ENCODE data around the gene EVI5. TPM values are rescaled to one million over a fixed set of nuclear protein-coding genes. Genes with fewer than 3 reads are reported as not detected.

Gene EVI5
- total and polyA plus RNA-seq, 10 of the 15 experiments (the other 5 are each of a cell fraction or from before 2014, with no cell fraction given) = 0.27 to 6.8 (median 1.7) TPM

DNA sequence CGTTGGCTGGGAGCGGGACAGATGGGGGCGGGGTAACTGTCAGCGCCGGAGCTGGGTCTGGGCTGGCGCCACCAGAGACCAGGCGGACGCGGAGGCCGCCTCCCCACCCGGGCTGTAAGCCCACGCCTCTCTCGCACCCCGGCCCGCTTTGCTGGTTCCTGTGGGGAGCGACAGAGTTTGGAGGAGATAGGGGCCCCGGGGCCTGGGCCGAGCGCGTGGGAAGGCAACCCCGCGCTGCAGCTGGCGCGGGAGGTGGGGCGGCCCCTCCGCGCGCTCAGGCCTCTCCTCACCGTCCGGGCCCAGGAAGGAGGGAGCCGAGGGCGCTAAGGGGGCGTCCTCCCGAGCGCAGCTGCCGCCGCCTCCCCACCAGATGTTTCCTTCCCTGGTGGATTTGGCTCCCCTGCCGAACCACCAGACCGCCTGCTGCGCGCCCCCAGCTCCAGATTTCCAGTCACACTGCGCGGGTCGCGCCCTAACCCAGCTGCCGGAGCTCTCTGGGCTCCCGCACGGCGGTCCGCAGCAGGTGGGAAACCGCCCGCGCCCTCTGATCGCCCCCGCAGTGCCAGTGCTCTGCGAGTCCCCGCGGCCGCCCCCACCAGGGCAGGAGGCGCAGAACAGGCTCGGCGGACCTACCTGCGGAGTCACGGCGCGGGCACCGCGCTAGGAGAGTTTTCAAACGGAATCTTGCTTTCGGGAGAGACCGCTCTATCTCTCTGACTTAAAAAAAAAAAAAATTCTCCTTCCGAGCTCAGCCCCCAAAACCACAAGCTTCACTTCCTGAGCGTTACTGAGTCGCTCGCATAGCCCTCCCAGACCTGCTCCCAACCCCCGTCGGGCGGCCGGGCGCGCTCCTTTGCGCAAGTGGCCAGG lies 299.3 kb downstream of the EVI5 start (continued):
- TF ChIP-seq, protein P1, sequence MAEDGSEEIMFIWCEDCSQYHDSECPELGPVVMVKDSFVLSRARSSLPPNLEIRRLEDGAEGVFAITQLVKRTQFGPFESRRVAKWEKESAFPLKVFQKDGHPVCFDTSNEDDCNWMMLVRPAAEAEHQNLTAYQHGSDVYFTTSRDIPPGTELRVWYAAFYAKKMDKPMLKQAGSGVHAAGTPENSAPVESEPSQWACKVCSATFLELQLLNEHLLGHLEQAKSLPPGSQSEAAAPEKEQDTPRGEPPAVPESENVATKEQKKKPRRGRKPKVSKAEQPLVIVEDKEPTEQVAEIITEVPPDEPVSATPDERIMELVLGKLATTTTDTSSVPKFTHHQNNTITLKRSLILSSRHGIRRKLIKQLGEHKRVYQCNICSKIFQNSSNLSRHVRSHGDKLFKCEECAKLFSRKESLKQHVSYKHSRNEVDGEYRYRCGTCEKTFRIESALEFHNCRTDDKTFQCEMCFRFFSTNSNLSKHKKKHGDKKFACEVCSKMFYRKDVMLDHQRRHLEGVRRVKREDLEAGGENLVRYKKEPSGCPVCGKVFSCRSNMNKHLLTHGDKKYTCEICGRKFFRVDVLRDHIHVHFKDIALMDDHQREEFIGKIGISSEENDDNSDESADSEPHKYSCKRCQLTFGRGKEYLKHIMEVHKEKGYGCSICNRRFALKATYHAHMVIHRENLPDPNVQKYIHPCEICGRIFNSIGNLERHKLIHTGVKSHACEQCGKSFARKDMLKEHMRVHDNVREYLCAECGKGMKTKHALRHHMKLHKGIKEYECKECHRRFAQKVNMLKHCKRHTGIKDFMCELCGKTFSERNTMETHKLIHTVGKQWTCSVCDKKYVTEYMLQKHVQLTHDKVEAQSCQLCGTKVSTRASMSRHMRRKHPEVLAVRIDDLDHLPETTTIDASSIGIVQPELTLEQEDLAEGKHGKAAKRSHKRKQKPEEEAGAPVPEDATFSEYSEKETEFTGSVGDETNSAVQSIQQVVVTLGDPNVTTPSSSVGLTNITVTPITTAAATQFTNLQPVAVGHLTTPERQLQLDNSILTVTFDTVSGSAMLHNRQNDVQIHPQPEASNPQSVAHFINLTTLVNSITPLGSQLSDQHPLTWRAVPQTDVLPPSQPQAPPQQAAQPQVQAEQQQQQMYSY (CRISPR knock-in tag; IDR thresholded peaks at IDR 0.05) = no peak
- TF ChIP-seq ASH2L (IDR thresholded peaks at IDR 0.05; ENCODE audit: borderline replicate concordance, low read depth) (no peak), SRF (IDR thresholded peaks at IDR 0.05; ENCODE audit: low read depth in 2 of 2, low read length in 2 of 2) (0 out of 4 replicates have a peak, but pooled peaks of 1 of the 2 experiments have one; percentile 29), RELA (IDR thresholded peaks at IDR 0.05; ENCODE audit: borderline replicate concordance, partially characterized antibody) (peak; percentile 45), EZH2 (IDR thresholded peaks at IDR 0.05; ENCODE audit: borderline replicate concordance, control insufficient read depth, low read depth, low read length) (no peak), IRF4 (IDR thresholded peaks at IDR 0.05; ENCODE audit: low read depth, low read length) (no peak), SMARCA5 (IDR thresholded peaks at IDR 0.05) (peak; percentile 82), ZNF384 (IDR thresholded peaks at IDR 0.05; ENCODE audit: borderline replicate concordance, low read depth, low read length) (peak; percentile 73; the same call in 1 of the 2 replicates), CBFB (IDR thresholded peaks at IDR 0.05; ENCODE audit: low read depth) (peak; percentile 78; the same call in 1 of the 2 replicates)
- TF ChIP-seq, protein P2, sequence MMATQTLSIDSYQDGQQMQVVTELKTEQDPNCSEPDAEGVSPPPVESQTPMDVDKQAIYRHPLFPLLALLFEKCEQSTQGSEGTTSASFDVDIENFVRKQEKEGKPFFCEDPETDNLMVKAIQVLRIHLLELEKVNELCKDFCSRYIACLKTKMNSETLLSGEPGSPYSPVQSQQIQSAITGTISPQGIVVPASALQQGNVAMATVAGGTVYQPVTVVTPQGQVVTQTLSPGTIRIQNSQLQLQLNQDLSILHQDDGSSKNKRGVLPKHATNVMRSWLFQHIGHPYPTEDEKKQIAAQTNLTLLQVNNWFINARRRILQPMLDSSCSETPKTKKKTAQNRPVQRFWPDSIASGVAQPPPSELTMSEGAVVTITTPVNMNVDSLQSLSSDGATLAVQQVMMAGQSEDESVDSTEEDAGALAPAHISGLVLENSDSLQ (IDR thresholded peaks at IDR 0.05) = no peak
- TF ChIP-seq, protein P3, sequence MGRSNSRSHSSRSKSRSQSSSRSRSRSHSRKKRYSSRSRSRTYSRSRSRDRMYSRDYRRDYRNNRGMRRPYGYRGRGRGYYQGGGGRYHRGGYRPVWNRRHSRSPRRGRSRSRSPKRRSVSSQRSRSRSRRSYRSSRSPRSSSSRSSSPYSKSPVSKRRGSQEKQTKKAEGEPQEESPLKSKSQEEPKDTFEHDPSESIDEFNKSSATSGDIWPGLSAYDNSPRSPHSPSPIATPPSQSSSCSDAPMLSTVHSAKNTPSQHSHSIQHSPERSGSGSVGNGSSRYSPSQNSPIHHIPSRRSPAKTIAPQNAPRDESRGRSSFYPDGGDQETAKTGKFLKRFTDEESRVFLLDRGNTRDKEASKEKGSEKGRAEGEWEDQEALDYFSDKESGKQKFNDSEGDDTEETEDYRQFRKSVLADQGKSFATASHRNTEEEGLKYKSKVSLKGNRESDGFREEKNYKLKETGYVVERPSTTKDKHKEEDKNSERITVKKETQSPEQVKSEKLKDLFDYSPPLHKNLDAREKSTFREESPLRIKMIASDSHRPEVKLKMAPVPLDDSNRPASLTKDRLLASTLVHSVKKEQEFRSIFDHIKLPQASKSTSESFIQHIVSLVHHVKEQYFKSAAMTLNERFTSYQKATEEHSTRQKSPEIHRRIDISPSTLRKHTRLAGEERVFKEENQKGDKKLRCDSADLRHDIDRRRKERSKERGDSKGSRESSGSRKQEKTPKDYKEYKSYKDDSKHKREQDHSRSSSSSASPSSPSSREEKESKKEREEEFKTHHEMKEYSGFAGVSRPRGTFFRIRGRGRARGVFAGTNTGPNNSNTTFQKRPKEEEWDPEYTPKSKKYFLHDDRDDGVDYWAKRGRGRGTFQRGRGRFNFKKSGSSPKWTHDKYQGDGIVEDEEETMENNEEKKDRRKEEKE (IDR thresholded peaks at IDR 0.05) = no peak
- TF ChIP-seq, protein P4, sequence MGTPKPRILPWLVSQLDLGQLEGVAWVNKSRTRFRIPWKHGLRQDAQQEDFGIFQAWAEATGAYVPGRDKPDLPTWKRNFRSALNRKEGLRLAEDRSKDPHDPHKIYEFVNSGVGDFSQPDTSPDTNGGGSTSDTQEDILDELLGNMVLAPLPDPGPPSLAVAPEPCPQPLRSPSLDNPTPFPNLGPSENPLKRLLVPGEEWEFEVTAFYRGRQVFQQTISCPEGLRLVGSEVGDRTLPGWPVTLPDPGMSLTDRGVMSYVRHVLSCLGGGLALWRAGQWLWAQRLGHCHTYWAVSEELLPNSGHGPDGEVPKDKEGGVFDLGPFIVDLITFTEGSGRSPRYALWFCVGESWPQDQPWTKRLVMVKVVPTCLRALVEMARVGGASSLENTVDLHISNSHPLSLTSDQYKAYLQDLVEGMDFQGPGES (IDR thresholded peaks at IDR 0.05) = no peak
- TF ChIP-seq, protein P5, sequence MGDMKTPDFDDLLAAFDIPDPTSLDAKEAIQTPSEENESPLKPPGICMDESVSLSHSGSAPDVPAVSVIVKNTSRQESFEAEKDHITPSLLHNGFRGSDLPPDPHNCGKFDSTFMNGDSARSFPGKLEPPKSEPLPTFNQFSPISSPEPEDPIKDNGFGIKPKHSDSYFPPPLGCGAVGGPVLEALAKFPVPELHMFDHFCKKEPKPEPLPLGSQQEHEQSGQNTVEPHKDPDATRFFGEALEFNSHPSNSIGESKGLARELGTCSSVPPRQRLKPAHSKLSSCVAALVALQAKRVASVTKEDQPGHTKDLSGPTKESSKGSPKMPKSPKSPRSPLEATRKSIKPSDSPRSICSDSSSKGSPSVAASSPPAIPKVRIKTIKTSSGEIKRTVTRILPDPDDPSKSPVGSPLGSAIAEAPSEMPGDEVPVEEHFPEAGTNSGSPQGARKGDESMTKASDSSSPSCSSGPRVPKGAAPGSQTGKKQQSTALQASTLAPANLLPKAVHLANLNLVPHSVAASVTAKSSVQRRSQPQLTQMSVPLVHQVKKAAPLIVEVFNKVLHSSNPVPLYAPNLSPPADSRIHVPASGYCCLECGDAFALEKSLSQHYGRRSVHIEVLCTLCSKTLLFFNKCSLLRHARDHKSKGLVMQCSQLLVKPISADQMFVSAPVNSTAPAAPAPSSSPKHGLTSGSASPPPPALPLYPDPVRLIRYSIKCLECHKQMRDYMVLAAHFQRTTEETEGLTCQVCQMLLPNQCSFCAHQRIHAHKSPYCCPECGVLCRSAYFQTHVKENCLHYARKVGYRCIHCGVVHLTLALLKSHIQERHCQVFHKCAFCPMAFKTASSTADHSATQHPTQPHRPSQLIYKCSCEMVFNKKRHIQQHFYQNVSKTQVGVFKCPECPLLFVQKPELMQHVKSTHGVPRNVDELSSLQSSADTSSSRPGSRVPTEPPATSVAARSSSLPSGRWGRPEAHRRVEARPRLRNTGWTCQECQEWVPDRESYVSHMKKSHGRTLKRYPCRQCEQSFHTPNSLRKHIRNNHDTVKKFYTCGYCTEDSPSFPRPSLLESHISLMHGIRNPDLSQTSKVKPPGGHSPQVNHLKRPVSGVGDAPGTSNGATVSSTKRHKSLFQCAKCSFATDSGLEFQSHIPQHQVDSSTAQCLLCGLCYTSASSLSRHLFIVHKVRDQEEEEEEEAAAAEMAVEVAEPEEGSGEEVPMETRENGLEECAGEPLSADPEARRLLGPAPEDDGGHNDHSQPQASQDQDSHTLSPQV (IDR thresholded peaks at IDR 0.05) = no peak
- TF ChIP-seq, protein P6, sequence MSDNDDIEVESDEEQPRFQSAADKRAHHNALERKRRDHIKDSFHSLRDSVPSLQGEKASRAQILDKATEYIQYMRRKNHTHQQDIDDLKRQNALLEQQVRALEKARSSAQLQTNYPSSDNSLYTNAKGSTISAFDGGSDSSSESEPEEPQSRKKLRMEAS (IDR thresholded peaks at IDR 0.05; ENCODE audit: low read depth, low read length) = no peak; the same call in 1 of the 2 replicates
